Neuron (in vitro differentiated cells): ENCODE data around the gene GNAL.
"Not testable (repeated sequence)": the region's sequence is repeated elsewhere in the genome, so short reads cannot be mapped to it uniquely, and the experiment has no call there.

ENCODE experiments used
- H2AFZ ChIP-seq: one replicate; pipeline ENCODE4 v1.6.1; 2013; ENCODE audit warnings: low read depth, mild to moderate bottlenecking, inconsistent platforms, low read length, moderate library complexity
- H3K27me3 ChIP-seq: one replicate; pipeline ENCODE4 v1.6.1; 2013; ENCODE audit warnings: low read length; ENCODE audit not compliant: insufficient read depth
- H3K36me3 ChIP-seq: one replicate; pipeline ENCODE4 v1.6.1; 2013; ENCODE audit warnings: low read length; ENCODE audit not compliant: insufficient read depth
- H3K4me1 ChIP-seq: one replicate; pipeline ENCODE4 v1.6.1; 2013; ENCODE audit warnings: low read length; ENCODE audit not compliant: insufficient read depth
- H3K4me3 ChIP-seq: 2 replicates; pipeline ENCODE4 v1.5.1; 2013; ENCODE audit warnings: mild to moderate bottlenecking, low read length, moderate library complexity
- H3K9me3 ChIP-seq: one replicate; pipeline ENCODE4 v1.6.1; 2013; ENCODE audit warnings: low read length

The GNAL gene

DNA sequence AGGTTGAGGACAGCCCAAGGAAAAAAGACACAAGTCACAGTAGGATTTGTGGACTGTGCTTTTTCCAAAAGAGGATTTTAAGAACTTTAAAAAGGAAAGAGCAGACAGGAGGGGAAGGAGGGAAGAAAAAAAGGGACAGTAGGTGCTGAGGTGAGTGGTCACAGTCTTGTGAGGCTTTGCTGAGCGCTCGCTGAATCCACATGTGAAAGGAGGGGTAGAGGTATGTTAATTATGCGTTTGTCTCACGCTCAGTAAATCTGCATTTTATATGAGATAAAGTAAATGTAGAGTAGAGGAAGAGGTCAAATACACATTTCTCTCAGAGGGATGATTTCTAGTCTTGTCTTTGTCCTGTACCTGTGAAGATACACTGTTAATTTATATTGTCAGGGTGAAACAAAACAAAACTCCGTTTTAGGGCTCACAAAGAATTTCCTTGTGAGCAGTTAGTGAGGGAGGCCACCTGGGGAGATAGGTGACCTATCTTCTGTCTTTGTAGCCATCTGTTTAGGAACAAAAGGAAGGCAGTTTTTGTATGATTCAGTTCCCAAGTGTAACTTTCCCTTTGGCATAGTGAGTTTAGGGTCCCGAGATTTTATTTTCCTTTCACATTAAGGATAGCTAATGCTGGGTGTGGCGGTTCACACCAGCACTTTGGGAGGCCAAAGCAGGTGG, 25.3 kb downstream of the GNAL start:
- no peaks in the 10 kb centered on the region for H3K4me1 ChIP-seq
- H3K27me3 ChIP-seq, result no peaks in the 10 kb centered on the region
- H2AFZ ChIP-seq, result no peak overlapping the region
- H3K9me3 ChIP-seq, result no peaks in the 10 kb centered on the region
- H3K36me3 ChIP-seq, result no peaks in the 10 kb centered on the region
- no peak overlapping the region for H3K4me3 ChIP-seq

DNA sequence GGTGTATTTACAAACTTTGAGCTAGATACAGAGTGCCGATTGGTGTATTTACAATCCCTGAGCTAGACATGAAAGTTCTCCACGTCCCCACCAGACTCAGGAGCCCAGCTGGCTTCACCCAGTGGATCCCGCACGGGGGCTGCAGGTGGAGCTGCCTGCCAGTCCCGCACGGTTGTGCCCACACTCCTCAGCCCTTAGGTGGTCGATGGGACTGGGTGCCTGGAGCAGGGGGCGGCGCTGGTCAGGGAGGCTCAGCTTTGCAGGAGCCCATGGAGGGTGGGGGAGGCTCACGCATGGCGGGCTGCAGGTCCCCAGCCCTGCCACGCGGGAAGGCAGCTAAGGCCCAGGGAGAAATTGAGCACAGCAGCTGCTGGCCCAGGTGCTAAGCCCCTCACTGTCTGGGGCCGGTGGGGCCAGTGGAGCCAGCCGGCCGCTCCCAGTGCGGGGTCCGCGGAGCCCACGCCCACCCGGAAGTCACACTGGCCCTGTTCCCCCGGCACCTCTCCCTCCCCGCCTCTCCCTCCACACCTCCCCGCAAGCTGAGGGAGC, 27.8 kb downstream of the GNAL start:
- H3K36me3 ChIP-seq, H3K27me3 ChIP-seq, H2AFZ ChIP-seq, H3K9me3 ChIP-seq, H3K4me1 ChIP-seq, H3K4me3 ChIP-seq: not testable (repeated sequence)

DNA sequence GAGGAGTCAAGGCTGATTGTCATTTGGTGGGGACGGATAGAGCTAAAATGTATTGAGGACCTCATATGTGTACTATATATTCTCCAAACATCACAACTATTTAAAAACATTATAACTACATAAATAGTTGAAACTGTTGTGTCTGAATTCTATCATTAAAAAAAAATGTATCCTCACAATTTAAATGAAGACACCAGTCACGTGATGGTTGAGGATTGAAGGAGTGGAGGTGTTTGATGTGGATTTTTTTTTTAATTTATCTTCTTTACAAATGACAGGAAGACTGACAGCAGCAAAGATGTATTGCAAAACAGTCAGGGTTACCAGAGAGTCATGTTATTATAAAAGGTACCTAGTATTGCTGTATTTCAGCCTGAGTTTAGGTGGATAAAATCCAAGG, 30.0 kb downstream of the GNAL start:
- H3K4me3 ChIP-seq, result no peak overlapping the region
- H3K27me3 ChIP-seq, result no peaks in the 10 kb centered on the region
- H3K36me3 ChIP-seq, result no peaks in the 10 kb centered on the region
- H3K9me3 ChIP-seq, result no peaks in the 10 kb centered on the region
- no peak overlapping the region for H2AFZ ChIP-seq
- H3K4me1 ChIP-seq, result peaks cover 2% of the 10 kb centered on the region

DNA sequence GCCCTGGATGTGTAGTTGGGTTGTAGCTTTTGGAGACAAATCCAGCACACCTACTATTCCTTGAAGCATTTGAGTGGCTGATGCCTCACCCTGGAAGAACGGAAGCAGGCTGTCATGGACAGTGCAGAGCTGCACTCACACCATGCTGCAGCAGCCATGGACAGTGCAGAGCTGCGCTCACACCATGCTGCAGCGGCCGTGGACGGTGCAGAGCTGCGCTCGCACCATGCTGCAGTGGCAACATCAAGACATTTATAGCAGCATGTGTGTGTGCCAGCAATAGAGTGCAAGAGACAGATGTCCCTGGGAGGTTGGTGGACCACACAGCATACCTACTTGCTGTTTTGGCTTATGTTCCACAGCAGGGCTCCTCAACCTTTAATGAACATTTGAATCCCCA, 30.6 kb downstream of the GNAL start:
- no peak overlapping the region for H3K4me3 ChIP-seq
- no peaks in the 10 kb centered on the region for H3K36me3 ChIP-seq
- H3K27me3 ChIP-seq, result no peaks in the 10 kb centered on the region
- H3K9me3 ChIP-seq, result no peaks in the 10 kb centered on the region
- H2AFZ ChIP-seq, result no peak overlapping the region
- peaks cover 2% of the 10 kb centered on the region for H3K4me1 ChIP-seq

DNA sequence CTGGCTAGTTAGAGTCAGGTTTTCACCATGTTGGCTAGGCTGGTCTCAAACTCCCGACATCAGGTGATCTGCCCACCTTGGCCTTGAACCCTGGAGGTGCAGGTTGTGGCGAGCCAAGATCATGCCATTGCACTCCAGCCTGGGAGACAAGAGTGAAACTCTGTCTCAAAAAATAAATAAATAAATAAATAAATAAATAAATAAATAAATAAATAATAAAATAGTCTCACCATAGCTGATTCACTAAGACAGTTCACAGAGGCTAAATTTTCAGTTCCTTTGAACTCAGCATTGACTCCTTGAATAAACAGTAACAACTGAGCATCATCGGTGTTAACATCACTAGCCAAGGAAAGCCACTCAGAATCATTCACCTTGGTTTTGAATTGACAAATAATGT, 32.7 kb downstream of the GNAL start:
- H3K27me3 ChIP-seq, result no peaks in the 10 kb centered on the region
- H3K9me3 ChIP-seq, result no peaks in the 10 kb centered on the region
- H2AFZ ChIP-seq, result no peak overlapping the region
- peaks cover 2% of the 10 kb centered on the region for H3K4me1 ChIP-seq
- no peak overlapping the region for H3K4me3 ChIP-seq
- H3K36me3 ChIP-seq, result no peaks in the 10 kb centered on the region

DNA sequence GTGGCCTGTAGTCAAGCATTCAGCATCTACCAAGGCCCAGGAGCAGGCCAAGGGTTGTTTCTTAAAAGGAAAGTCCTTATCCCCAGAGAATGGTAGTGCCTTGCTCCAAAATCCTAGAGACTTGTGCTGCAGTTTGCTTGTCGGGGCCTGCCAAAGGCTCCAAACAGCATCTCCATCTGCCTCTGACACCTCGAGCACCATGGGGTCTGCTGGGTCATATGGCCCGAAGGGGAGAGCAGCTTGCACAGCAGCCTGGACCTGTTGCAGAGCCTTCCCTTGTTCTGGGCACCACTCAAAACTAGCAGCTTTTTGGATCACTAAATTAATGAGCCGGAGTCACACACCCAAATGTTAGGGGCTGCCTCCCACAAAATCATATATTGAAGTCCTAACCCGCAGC, 35.7 kb downstream of the GNAL start:
- Histone ChIP-seq H3K36me3 (no peaks in the 10 kb centered on the region), H3K4me1 (peaks cover 2% of the 10 kb centered on the region), H2AFZ (no peak overlapping the region), H3K9me3 (no peaks in the 10 kb centered on the region), H3K27me3 (no peaks in the 10 kb centered on the region), H3K4me3 (no peak overlapping the region)

DNA sequence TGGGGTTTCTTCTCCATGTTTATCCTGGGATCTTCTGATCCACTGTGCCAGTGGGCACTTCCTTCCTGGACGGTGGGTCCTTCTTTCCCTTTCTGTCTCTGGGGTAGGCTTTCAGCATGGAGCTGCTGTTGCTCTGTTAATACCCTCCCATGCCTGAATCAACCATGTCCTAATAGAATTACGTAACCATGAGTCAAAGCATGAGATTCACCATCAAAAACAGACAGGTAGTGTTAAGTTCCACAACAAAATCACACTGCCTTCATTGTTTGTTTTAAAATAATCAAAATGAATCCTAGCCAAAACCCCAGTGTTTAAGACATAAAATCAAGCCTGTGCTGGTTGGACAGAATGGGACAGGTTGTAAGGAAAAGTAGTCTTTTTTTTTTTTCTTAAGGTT, 37.5 kb downstream of the GNAL start:
- no peaks in the 10 kb centered on the region for H3K36me3 ChIP-seq
- H3K27me3 ChIP-seq, result no peaks in the 10 kb centered on the region

DNA sequence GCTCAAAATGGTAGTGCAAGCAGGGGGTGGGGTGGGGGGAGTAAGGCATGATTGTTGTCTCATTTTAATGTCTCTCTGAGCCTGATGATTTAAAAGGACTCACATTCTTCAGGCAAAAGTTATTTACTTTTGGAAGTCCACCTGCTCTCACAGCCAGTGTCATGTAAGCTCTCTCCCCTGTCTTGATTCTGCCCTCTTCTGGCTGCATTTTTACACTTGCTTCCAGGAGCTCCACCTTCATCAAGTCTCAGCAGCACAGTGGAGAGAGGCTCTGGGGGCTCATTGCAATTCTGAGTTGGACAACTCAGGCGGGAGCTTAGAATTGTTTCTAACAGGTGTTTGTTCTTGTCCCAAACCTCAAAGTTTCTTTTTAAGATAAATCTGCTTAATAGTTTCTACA, 39.2 kb downstream of the GNAL start:
- Histone ChIP-seq H3K4me1 (peaks cover 2% of the 10 kb centered on the region), H3K27me3 (no peaks in the 10 kb centered on the region), H3K36me3 (no peaks in the 10 kb centered on the region)

More for the DNA sequence above, 37.5 kb downstream of the GNAL start:
- Histone ChIP-seq H3K9me3 (no peaks in the 10 kb centered on the region), H3K4me3 (no peak overlapping the region), H2AFZ (no peak overlapping the region), H3K4me1 (peaks cover 2% of the 10 kb centered on the region)

DNA sequence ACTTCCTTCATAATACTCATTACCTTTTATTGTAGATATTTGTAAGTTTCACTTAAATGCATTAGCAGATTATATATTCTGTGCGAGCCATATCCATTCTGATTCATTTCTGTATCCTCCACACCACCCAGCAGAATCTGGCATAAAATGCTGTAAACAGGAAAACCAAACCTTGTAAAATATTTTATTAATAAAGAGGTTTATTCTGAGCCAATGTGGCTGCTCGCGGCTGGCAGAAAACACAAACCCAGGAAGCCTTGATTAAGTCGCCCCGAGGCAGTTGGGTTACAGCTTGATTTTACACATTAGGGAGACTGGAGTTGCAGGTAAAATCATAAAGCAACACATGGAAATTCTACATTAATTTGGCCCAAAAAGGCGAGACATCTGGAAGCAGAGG, 40.5 kb downstream of the GNAL start:
- Histone ChIP-seq H3K36me3 (no peaks in the 10 kb centered on the region), H3K9me3 (no peaks in the 10 kb centered on the region), H3K4me3 (no peak overlapping the region), H3K4me1 (no peaks in the 10 kb centered on the region), H3K27me3 (no peaks in the 10 kb centered on the region), H2AFZ (no peak overlapping the region)

More for the DNA sequence above, 39.2 kb downstream of the GNAL start:
- H3K4me3 ChIP-seq, result no peak overlapping the region
- no peak overlapping the region for H2AFZ ChIP-seq
- H3K9me3 ChIP-seq, result no peaks in the 10 kb centered on the region

DNA sequence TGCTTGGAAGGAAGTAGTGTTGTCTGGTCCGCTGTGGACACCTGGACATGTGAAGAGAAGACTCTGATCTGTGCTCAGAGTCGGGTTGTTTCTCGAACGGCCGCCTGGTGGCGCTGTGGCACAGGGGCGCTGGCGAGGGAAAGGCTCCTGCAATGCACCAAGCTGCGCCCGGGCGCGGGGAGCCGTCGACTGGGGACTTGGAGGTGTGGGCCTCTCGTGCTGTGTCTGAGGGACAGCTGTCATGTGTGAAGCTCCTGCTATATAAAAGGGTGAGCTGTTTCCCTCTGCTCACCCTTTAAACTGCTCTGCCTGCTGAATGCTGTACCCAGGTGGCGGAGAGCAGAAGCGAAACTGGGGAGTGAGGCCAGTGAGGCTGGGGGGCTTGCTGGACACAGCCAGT, 44.0 kb downstream of the GNAL start:
- H3K4me1 ChIP-seq, result no peaks in the 10 kb centered on the region
- H3K36me3 ChIP-seq, result no peaks in the 10 kb centered on the region
- no peak overlapping the region for H3K4me3 ChIP-seq
- no peak overlapping the region for H2AFZ ChIP-seq
- no peaks in the 10 kb centered on the region for H3K27me3 ChIP-seq
- no peaks in the 10 kb centered on the region for H3K9me3 ChIP-seq

DNA sequence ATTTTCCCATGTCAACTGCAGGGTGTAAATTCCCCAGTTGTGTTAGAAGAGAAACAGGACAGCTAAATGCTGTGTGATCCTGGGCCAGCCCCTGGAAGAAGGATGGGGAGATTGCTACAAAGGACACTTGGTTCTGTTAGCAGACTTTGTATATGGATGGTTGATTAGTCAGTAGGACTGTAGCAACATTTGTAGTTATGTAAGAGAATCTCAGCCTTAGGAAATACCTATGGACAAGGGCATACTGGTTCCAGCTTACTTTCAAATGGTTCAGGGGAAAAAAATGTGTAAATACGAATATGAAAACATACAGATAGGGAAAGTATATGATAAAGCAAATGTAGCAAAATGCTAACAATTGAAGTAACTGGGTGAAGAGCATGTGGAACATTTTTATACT, 47.6 kb downstream of the GNAL start:
- H3K36me3 ChIP-seq, result no peaks in the 10 kb centered on the region
- no peak overlapping the region for H2AFZ ChIP-seq
- no peaks in the 10 kb centered on the region for H3K4me1 ChIP-seq
- H3K9me3 ChIP-seq, result no peaks in the 10 kb centered on the region
- no peak overlapping the region for H3K4me3 ChIP-seq
- no peaks in the 10 kb centered on the region for H3K27me3 ChIP-seq

DNA sequence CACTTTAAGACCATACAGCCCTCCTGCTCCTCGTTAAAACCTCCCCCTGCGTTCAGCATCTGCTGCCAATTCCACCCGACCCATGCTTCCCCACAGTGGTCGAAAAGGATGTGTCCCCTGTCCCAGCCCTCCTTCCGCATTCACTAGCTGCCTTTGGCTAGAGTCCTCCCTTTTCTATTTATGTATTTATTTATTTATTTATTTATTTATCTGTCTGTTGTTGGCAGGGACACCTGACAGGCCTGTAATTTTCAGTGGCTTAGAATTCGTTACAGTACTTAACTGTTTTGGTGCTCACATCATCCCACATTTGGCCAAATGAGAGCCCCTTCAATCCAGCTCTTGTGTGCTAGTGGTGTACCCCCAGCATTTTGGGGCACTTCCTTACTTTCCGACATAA, 50.8 kb downstream of the GNAL start:
- H2AFZ ChIP-seq, result no peak overlapping the region
- no peaks in the 10 kb centered on the region for H3K4me1 ChIP-seq
- no peak overlapping the region for H3K4me3 ChIP-seq
- no peaks in the 10 kb centered on the region for H3K9me3 ChIP-seq
- H3K36me3 ChIP-seq, result no peaks in the 10 kb centered on the region
- no peaks in the 10 kb centered on the region for H3K27me3 ChIP-seq

DNA sequence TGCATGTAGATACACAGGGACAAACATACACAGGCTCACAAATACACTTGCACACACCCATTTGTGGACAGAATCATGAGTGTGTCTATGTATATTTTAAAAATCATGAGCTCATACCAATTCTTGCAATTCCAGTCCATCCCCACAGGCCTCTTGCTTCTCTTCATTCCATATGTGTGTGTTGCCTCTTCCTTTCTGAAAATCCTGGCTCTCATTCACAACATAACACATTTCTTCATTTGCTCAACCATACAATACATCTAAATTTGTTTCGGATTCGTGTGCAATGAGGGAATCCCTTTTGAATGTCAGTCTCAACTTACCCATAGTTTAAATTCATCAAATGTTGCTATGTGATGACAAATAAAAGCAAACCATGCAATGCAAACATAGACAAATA, 51.4 kb downstream of the GNAL start:
- H2AFZ ChIP-seq, result no peak overlapping the region
- H3K36me3 ChIP-seq, result no peaks in the 10 kb centered on the region
- no peaks in the 10 kb centered on the region for H3K9me3 ChIP-seq
- no peak overlapping the region for H3K4me3 ChIP-seq
- no peaks in the 10 kb centered on the region for H3K4me1 ChIP-seq
- no peaks in the 10 kb centered on the region for H3K27me3 ChIP-seq

DNA sequence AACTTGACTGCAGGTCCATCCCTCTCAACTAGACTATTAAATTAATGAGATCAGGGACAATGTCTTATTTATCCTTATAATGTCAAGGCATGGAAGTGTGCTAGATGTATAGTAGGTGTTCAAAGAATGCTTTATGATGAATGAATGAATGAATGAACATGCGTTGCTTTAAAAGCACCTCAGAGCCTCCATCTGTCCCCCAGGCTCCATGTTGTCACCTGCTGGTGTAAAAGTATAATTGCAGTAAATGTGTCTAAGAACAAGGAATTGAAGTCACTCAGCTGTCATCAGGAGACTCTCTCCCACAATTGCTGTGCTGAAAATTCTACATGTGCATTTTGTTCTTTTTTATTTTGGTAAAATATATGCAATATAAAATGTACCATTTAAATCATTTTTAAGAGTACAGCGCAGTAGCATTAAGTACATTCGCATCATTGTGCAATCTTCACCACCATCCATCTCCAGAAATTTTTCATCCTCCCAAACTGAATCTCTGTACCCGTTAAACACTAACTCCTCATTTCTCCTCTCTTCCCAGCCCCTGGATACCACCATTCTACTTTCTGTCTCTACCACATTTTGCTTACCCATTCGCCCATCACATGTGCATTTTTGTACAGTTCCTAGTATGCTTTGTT, 52.6 kb downstream of the GNAL start:
- no peak overlapping the region for H2AFZ ChIP-seq
- no peaks in the 10 kb centered on the region for H3K4me1 ChIP-seq
- no peaks in the 10 kb centered on the region for H3K36me3 ChIP-seq
- H3K9me3 ChIP-seq, result no peaks in the 10 kb centered on the region
- H3K4me3 ChIP-seq, result no peak overlapping the region
- H3K27me3 ChIP-seq, result no peaks in the 10 kb centered on the region
